ENCODE results near the gene CYP27C1.

DNA sequence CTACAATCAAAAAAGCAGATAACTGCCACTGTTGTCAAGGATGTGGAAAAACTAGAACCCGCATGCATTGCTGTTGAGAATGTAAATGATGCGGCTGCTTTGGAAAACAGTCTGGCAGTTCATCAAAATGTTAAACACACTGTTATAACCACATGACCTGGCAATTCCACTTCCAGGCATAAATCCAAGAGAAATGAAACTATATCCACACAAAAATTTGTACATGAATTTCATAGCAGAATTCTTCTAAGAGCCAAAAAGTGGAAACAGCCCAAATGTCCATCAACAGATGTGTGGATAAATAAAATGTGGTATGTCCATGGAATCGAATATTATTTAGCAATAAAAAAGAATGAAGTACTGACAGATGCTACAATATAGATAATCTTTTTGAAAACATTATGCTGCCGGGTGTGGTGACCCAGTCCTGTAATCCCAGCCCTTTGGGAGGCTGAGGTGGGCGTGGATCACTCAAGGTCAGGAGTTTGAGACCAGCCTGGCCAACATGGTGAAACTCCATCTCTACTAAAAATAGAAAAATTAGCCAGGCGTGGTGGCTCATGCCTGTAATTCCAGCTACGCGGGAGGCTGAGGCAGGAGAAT lies 41.8 kb upstream of the CYP27C1 start:
- TF ChIP-seq, protein P1, sequence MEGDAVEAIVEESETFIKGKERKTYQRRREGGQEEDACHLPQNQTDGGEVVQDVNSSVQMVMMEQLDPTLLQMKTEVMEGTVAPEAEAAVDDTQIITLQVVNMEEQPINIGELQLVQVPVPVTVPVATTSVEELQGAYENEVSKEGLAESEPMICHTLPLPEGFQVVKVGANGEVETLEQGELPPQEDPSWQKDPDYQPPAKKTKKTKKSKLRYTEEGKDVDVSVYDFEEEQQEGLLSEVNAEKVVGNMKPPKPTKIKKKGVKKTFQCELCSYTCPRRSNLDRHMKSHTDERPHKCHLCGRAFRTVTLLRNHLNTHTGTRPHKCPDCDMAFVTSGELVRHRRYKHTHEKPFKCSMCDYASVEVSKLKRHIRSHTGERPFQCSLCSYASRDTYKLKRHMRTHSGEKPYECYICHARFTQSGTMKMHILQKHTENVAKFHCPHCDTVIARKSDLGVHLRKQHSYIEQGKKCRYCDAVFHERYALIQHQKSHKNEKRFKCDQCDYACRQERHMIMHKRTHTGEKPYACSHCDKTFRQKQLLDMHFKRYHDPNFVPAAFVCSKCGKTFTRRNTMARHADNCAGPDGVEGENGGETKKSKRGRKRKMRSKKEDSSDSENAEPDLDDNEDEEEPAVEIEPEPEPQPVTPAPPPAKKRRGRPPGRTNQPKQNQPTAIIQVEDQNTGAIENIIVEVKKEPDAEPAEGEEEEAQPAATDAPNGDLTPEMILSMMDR (IDR thresholded peaks at IDR 0.05), result no peak
- TF ChIP-seq EP300 (IDR thresholded peaks at IDR 0.05; ENCODE audit: low read depth) (no peak), POLR2A (IDR thresholded peaks at IDR 0.05) (no peak), POLR2AphosphoS5 (IDR thresholded peaks at IDR 0.05) (no peak)
